HEK293 (cell line): ENCODE results near the gene NUP50.

Experiments used
- CTCF ChIA-PET: fragments of 350-600 bp; formaldehyde crosslinking; extraction: SDS; loops from one replicate; lab custom pipeline; 2021; ENCODE audit warnings: antibody characterized with exemption; lab: Yijun Ruan, JAX
- POLR2A ChIA-PET: fragments of 300-600 bp; formaldehyde crosslinking; extraction: SDS; loops from one replicate; lab custom pipeline; 2020; ENCODE audit warnings: antibody characterized with exemption, inconsistent platforms; lab: Yijun Ruan, JAX
- H3K27ac ChIP-seq: fragments of 200-500 bp; sonication (Bioruptor generic); 2 replicates; pipeline ENCODE4 v1.5.1; 2014; ENCODE audit warnings: low read depth, low read length, control low read depth, inconsistent platforms; ENCODE audit errors: extremely low read depth
- H3K36me3 ChIP-seq, 2 experiments: fragments of 200-500 bp in 1 of 2; sonication (Bioruptor generic) in 1 of 2; 1 replicate in 1 of 2; 2 replicates in 1 of 2; pipeline ENCODE4 v1.5.1; 2014 to 2017; ENCODE audit warnings: inconsistent platforms in 2 of 2, low read length in 2 of 2; ENCODE audit not compliant: control insufficient read depth in 2 of 2, insufficient read depth in 1 of 2
- H3K4me1 ChIP-seq: fragments of 200-500 bp; sonication (Bioruptor generic); 2 replicates; pipeline ENCODE4 v1.5.1; 2014; ENCODE audit warnings: mild to moderate bottlenecking, low read length, inconsistent platforms; ENCODE audit not compliant: control insufficient read depth, insufficient read depth
- H3K4me3 ChIP-seq: 2 replicates; pipeline ENCODE4 v1.5.1; 2011; ENCODE audit warnings: low read depth, mild to moderate bottlenecking, control low read depth, low read length, moderate library complexity
- H3K9me3 ChIP-seq: fragments of 200-500 bp; sonication (Bioruptor generic); 2 replicates; pipeline ENCODE4 v1.5.1; 2014; ENCODE audit warnings: low read depth, low read length, inconsistent platforms; ENCODE audit not compliant: control insufficient read depth, insufficient read depth
- KLF1 ChIP-seq: fragments of 450-650 bp; formaldehyde crosslinking; IDR thresholded peaks from 2 replicates; pipeline ENCODE4 v1.5.1; 2016; ENCODE audit warnings: missing biosample characterization, missing genetic modification characterization
- KLF8 ChIP-seq: fragments of 450-650 bp; formaldehyde crosslinking; IDR thresholded peaks from 2 replicates; pipeline ENCODE4 v1.5.1; 2016; ENCODE audit warnings: missing biosample characterization, missing genetic modification characterization
- SP7 ChIP-seq: fragments of 450-650 bp; formaldehyde crosslinking; IDR thresholded peaks from 2 replicates; pipeline ENCODE4 v1.5.1; 2016; ENCODE audit warnings: missing biosample characterization, missing genetic modification characterization
- YY2 ChIP-seq: fragments of 450-650 bp; formaldehyde crosslinking; IDR thresholded peaks from 2 replicates; pipeline ENCODE4 v1.5.1; 2016; ENCODE audit warnings: missing biosample characterization, missing genetic modification characterization
- ZBTB21 ChIP-seq: fragments of 450-650 bp; formaldehyde crosslinking; IDR thresholded peaks from 2 replicates; pipeline ENCODE4 v1.5.1; 2017; ENCODE audit warnings: missing biosample characterization, missing genetic modification characterization
- ZFHX2 ChIP-seq: fragments of 450-650 bp; formaldehyde crosslinking; conservative IDR thresholded peaks from 2 replicates; pipeline ENCODE4 v1.5.1; 2016; ENCODE audit warnings: missing biosample characterization, missing genetic modification characterization
- ZFP69B ChIP-seq: fragments of 450-650 bp; formaldehyde crosslinking; IDR thresholded peaks from 2 replicates; pipeline ENCODE4 v1.5.1; 2016; ENCODE audit warnings: missing biosample characterization, missing genetic modification characterization
- ZNF121 ChIP-seq: fragments of 450-650 bp; formaldehyde crosslinking; IDR thresholded peaks from 2 replicates; pipeline ENCODE4 v1.5.1; 2016; ENCODE audit warnings: missing biosample characterization, missing genetic modification characterization
- ZNF146 ChIP-seq: fragments of 450-650 bp; formaldehyde crosslinking; IDR thresholded peaks from 2 replicates; pipeline ENCODE4 v1.5.1; 2016; ENCODE audit warnings: missing biosample characterization, missing genetic modification characterization
- ZNF292 ChIP-seq: fragments of 450-650 bp; formaldehyde crosslinking; IDR thresholded peaks from 2 replicates; pipeline ENCODE4 v1.5.1; 2016; ENCODE audit warnings: low read depth, missing biosample characterization, missing genetic modification characterization, borderline replicate concordance
- ZNF426 ChIP-seq: fragments of 450-650 bp; formaldehyde crosslinking; IDR thresholded peaks from 2 replicates; pipeline ENCODE4 v1.5.1; 2017; ENCODE audit warnings: missing biosample characterization, missing genetic modification characterization, mild to moderate bottlenecking, inconsistent platforms, moderate library complexity
- ZNF544 ChIP-seq: fragments of 450-650 bp; formaldehyde crosslinking; IDR thresholded peaks from 2 replicates; pipeline ENCODE4 v1.5.0; 2017; ENCODE audit warnings: missing biosample characterization, missing genetic modification characterization
- TF ChIP-seq, protein P1 (sequence below): fragments of 450-650 bp; formaldehyde crosslinking; IDR thresholded peaks from 2 replicates; pipeline ENCODE4 v1.5.1; 2017; ENCODE audit warnings: missing biosample characterization, missing genetic modification characterization
- TF ChIP-seq, protein P2 (sequence below): fragments of 450-650 bp; formaldehyde crosslinking; IDR thresholded peaks from 2 replicates; pipeline ENCODE4 v1.5.1; 2016; ENCODE audit warnings: missing biosample characterization, missing genetic modification characterization
- TF ChIP-seq, protein P3 (sequence below): fragments of 450-650 bp; formaldehyde crosslinking; IDR thresholded peaks from 2 replicates; pipeline ENCODE4 v1.5.1; 2017; ENCODE audit warnings: missing biosample characterization, missing genetic modification characterization
- TF ChIP-seq, protein P4 (sequence below): fragments of 450-650 bp; formaldehyde crosslinking; IDR thresholded peaks from 2 replicates; pipeline ENCODE4 v1.5.1; 2016; ENCODE audit warnings: missing biosample characterization, missing genetic modification characterization
- TF ChIP-seq, protein P5 (sequence below): fragments of 450-650 bp; formaldehyde crosslinking; IDR thresholded peaks from 2 replicates; pipeline ENCODE4 v1.5.1; 2016; ENCODE audit warnings: missing biosample characterization, missing genetic modification characterization, low read depth
- TF ChIP-seq, protein P6 (sequence below): fragments of 450-650 bp; formaldehyde crosslinking; IDR thresholded peaks from 2 replicates; pipeline ENCODE4 v1.5.1; 2017; ENCODE audit warnings: missing biosample characterization, missing genetic modification characterization
- TF ChIP-seq, protein P7 (sequence below): fragments of 450-650 bp; formaldehyde crosslinking; IDR thresholded peaks from 2 replicates; pipeline ENCODE4 v1.5.1; 2016; ENCODE audit warnings: missing biosample characterization, missing genetic modification characterization

Gene NUP50

DNA sequence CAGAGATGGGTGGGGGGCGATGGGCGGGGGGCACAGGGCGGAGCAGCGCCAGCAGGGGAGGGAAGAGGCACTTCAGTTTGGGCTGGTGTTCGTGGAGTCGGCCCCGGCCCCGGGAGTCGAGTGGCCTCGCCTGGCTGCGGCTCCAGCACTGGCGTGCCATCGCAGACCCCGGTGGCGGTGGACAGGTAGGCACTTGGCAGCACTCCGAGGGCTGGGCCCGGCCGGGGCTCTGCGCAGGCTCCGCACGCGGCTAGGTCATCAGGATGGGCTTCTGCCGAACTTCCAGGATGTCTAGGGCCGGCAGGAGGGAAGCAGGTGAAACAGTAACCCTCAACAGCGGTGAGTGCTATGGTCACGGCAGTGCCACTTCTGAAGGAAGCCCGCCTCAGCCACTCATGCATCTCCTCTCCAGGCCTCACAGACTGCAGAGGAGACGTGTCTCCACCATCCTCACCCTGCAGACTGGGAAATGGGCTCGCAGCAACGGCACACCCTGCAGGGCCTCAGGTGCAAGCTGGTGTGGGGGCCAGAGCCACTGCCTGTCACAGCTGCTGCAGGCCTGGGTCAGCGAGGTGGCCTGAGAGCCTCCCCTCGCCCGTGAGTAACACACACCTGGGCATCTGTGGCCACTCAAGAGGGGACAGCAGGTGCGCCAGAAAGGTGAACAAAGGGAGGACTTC, 33.3 kb downstream of the NUP50 start:
- TF ChIP-seq, protein P1, sequence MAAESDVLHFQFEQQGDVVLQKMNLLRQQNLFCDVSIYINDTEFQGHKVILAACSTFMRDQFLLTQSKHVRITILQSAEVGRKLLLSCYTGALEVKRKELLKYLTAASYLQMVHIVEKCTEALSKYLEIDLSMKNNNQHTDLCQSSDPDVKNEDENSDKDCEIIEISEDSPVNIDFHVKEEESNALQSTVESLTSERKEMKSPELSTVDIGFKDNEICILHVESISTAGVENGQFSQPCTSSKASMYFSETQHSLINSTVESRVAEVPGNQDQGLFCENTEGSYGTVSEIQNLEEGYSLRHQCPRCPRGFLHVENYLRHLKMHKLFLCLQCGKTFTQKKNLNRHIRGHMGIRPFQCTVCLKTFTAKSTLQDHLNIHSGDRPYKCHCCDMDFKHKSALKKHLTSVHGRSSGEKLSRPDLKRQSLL (tag by site-specific recombination) = no peak
- TF ChIP-seq, protein P2, sequence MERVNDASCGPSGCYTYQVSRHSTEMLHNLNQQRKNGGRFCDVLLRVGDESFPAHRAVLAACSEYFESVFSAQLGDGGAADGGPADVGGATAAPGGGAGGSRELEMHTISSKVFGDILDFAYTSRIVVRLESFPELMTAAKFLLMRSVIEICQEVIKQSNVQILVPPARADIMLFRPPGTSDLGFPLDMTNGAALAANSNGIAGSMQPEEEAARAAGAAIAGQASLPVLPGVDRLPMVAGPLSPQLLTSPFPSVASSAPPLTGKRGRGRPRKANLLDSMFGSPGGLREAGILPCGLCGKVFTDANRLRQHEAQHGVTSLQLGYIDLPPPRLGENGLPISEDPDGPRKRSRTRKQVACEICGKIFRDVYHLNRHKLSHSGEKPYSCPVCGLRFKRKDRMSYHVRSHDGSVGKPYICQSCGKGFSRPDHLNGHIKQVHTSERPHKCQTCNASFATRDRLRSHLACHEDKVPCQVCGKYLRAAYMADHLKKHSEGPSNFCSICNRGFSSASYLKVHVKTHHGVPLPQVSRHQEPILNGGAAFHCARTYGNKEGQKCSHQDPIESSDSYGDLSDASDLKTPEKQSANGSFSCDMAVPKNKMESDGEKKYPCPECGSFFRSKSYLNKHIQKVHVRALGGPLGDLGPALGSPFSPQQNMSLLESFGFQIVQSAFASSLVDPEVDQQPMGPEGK (tag by site-specific recombination) = no peak
- TF ChIP-seq ZNF544 (tag by site-specific recombination) (no peak), ZNF426 (tag by site-specific recombination) (no peak), ZBTB21 (tag by site-specific recombination) (no peak), YY2 (tag by site-specific recombination) (no peak), ZNF146 (tag by site-specific recombination) (no peak), KLF1 (tag by site-specific recombination) (no peak), KLF8 (no peak), ZFP69B (tag by site-specific recombination) (no peak), ZNF292 (tag by site-specific recombination) (no peak), ZNF121 (tag by site-specific recombination) (no peak), ZFHX2 (tag by site-specific recombination) (no peak), SP7 (no peak)
- TF ChIP-seq, protein P3, sequence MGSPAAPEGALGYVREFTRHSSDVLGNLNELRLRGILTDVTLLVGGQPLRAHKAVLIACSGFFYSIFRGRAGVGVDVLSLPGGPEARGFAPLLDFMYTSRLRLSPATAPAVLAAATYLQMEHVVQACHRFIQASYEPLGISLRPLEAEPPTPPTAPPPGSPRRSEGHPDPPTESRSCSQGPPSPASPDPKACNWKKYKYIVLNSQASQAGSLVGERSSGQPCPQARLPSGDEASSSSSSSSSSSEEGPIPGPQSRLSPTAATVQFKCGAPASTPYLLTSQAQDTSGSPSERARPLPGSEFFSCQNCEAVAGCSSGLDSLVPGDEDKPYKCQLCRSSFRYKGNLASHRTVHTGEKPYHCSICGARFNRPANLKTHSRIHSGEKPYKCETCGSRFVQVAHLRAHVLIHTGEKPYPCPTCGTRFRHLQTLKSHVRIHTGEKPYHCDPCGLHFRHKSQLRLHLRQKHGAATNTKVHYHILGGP (tag by site-specific recombination) = no peak
- TF ChIP-seq, protein P4, sequence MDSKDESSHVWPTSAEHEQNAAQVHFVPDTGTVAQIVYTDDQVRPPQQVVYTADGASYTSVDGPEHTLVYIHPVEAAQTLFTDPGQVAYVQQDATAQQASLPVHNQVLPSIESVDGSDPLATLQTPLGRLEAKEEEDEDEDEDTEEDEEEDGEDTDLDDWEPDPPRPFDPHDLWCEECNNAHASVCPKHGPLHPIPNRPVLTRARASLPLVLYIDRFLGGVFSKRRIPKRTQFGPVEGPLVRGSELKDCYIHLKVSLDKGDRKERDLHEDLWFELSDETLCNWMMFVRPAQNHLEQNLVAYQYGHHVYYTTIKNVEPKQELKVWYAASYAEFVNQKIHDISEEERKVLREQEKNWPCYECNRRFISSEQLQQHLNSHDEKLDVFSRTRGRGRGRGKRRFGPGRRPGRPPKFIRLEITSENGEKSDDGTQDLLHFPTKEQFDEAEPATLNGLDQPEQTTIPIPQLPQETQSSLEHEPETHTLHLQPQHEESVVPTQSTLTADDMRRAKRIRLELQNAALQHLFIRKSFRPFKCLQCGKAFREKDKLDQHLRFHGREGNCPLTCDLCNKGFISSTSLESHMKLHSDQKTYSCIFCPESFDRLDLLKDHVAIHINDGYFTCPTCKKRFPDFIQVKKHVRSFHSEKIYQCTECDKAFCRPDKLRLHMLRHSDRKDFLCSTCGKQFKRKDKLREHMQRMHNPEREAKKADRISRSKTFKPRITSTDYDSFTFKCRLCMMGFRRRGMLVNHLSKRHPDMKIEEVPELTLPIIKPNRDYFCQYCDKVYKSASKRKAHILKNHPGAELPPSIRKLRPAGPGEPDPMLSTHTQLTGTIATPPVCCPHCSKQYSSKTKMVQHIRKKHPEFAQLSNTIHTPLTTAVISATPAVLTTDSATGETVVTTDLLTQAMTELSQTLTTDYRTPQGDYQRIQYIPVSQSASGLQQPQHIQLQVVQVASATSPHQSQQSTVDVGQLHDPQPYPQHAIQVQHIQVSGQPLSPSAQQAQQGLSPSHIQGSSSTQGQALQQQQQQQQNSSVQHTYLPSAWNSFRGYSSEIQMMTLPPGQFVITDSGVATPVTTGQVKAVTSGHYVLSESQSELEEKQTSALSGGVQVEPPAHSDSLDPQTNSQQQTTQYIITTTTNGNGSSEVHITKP = no peak
- TF ChIP-seq, protein P5, sequence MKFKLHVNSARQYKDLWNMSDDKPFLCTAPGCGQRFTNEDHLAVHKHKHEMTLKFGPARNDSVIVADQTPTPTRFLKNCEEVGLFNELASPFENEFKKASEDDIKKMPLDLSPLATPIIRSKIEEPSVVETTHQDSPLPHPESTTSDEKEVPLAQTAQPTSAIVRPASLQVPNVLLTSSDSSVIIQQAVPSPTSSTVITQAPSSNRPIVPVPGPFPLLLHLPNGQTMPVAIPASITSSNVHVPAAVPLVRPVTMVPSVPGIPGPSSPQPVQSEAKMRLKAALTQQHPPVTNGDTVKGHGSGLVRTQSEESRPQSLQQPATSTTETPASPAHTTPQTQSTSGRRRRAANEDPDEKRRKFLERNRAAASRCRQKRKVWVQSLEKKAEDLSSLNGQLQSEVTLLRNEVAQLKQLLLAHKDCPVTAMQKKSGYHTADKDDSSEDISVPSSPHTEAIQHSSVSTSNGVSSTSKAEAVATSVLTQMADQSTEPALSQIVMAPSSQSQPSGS (tag by site-specific recombination) = no peak
- TF ChIP-seq, protein P6, sequence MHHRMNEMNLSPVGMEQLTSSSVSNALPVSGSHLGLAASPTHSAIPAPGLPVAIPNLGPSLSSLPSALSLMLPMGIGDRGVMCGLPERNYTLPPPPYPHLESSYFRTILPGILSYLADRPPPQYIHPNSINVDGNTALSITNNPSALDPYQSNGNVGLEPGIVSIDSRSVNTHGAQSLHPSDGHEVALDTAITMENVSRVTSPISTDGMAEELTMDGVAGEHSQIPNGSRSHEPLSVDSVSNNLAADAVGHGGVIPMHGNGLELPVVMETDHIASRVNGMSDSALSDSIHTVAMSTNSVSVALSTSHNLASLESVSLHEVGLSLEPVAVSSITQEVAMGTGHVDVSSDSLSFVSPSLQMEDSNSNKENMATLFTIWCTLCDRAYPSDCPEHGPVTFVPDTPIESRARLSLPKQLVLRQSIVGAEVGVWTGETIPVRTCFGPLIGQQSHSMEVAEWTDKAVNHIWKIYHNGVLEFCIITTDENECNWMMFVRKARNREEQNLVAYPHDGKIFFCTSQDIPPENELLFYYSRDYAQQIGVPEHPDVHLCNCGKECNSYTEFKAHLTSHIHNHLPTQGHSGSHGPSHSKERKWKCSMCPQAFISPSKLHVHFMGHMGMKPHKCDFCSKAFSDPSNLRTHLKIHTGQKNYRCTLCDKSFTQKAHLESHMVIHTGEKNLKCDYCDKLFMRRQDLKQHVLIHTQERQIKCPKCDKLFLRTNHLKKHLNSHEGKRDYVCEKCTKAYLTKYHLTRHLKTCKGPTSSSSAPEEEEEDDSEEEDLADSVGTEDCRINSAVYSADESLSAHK (tag by site-specific recombination) = no peak
- TF ChIP-seq, protein P7, sequence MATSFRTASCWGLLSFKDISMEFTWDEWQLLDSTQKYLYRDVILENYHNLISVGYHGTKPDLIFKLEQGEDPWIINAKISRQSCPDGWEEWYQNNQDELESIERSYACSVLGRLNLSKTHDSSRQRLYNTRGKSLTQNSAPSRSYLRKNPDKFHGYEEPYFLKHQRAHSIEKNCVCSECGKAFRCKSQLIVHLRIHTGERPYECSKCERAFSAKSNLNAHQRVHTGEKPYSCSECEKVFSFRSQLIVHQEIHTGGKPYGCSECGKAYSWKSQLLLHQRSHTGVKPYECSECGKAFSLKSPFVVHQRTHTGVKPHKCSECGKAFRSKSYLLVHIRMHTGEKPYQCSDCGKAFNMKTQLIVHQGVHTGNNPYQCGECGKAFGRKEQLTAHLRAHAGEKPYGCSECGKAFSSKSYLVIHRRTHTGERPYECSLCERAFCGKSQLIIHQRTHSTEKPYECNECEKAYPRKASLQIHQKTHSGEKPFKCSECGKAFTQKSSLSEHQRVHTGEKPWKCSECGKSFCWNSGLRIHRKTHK = no peak
- TF ChIP-seq, all 188 proteins: peak for 0
- no peak overlapping the region for H3K27ac ChIP-seq
- no peaks in the 10 kb centered on the region for H3K9me3 ChIP-seq
- H3K36me3 ChIP-seq = peaks cover 0 to 62% of the 10 kb centered on the region in 2 experiments; a peak in 1 of 3 replicates
- peaks cover 4% of the 10 kb centered on the region; the same call in 1 of the 2 replicates for H3K4me1 ChIP-seq
- ChIA-PET POLR2A (no interaction called here), CTCF (interaction anchor here (0.6 to 1.4 kb wide), 4 partner anchors 12 to 97 kb away, joined by 3 to 6 read pairs (median 3); no protein-coding TSS in a partner anchor)
- H3K4me3 ChIP-seq = no peak overlapping the region
